ENCODE data around the gene RAP2B. TPM values are rescaled to one million over a fixed set of nuclear protein-coding genes. Genes with fewer than 3 reads are reported as not detected.
"Not testable (repeated sequence)": the region's sequence is repeated elsewhere in the genome, so short reads cannot be mapped to it uniquely, and the experiment has no call there.

The RAP2B gene
- total RNA-seq, 1 experiment from 2014 or later = 18.2 TPM

DNA sequence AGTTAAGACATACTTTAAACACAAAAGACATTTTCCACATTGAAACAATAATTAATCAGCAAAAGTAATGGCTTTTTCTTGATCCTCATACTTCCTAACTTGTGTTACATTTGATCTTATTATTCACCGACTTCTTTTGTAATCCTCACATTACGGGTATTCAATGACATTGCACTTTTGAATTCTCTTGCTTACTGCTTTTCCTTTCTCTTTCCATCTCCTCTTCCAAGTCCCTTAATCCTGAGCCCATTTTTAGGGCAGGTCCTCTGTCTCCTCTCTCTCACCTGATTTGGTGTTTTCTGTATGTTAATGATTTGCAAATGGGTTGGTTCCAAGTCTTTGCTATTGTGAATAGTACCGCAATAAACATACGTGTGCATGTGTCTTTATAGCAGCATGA is 48.5 kb upstream of the RAP2B start:
- H3K4me1 Mint-ChIP-seq = no peaks in the 10 kb centered on the region
- no peak overlapping the region for H2AK5ac ChIP-seq (ENCODE audit: insufficient read length, low read length)
- H3K56ac ChIP-seq (ENCODE audit: insufficient read length, low read depth, low read length) = no peak overlapping the region
- no peaks in the 10 kb centered on the region for H3K4me1 ChIP-seq (ENCODE audit: insufficient read depth, low read length)
- H4K20me1 ChIP-seq (ENCODE audit: control insufficient read depth, insufficient read depth, insufficient read length) = no peaks in the 10 kb centered on the region
- H2AFZ ChIP-seq (ENCODE audit: low read length) = no peak overlapping the region
- no peaks in the 10 kb centered on the region; a peak in 1 of 7 replicates for H3K36me3 Mint-ChIP-seq (ENCODE audit: insufficient read depth in 1 of 3, low read depth in 3 of 3)
- no peak overlapping the region for H3K4me2 ChIP-seq (ENCODE audit: insufficient read depth, insufficient read length, low read length)
- H3K9me3 Mint-ChIP-seq = peaks cover 0 to 2% of the 10 kb centered on the region in 2 experiments; a peak in 1 of 5 replicates
- no peaks in the 10 kb centered on the region for H3K23me2 ChIP-seq (ENCODE audit: insufficient read length, low read depth, low read length, poor library complexity, severe bottlenecking)
- H3K79me1 ChIP-seq (ENCODE audit: insufficient read depth, low read depth, low read length, poor library complexity, severe bottlenecking) = no peaks in the 10 kb centered on the region
- no peak overlapping the region for H3K23ac ChIP-seq (ENCODE audit: insufficient read length, low read depth, low read length)
- H3K27ac Mint-ChIP-seq = no peak overlapping the region
- no peak overlapping the region for H2BK120ac ChIP-seq (ENCODE audit: low read depth, low read length, poor library complexity, severe bottlenecking)
- H4K91ac ChIP-seq (ENCODE audit: insufficient read length, low read depth, low read length) = no peak overlapping the region
- no peak for DNase-seq
- no peak overlapping the region for H3K9ac ChIP-seq (ENCODE audit: extremely low read depth, insufficient read length, low read length)
- H2BK20ac ChIP-seq (ENCODE audit: low read depth, low read length, poor library complexity, severe bottlenecking) = no peak overlapping the region
- no peak overlapping the region for H2BK15ac ChIP-seq (ENCODE audit: low read depth, low read length)
- no peaks in the 10 kb centered on the region for H3K9me3 ChIP-seq (ENCODE audit: control insufficient read depth, low read depth, low read length)
- H3K4ac ChIP-seq (ENCODE audit: low read depth, low read length) = no peak overlapping the region
- no peak overlapping the region for H2BK5ac ChIP-seq (ENCODE audit: insufficient read length, low read length)
- no peak overlapping the region for H4K5ac ChIP-seq (ENCODE audit: insufficient read length, low read depth, low read length)
- no peaks in the 10 kb centered on the region for H3K27me3 ChIP-seq (ENCODE audit: insufficient read depth, low read length)
- no peak overlapping the region for H3K18ac ChIP-seq (ENCODE audit: insufficient read length, low read depth, low read length)
- no CpG with 5 or more reads among the region's 4 CpGs for WGBS (ENCODE audit: extremely low coverage, insufficient read length, low lambda C conversion rate)
- H3K79me2 ChIP-seq (ENCODE audit: insufficient read depth, low read length) = no peaks in the 10 kb centered on the region
- H3K27ac ChIP-seq (ENCODE audit: insufficient read length, low read depth, low read length) = no peak overlapping the region
- H3K4me3 Mint-ChIP-seq = no peak overlapping the region
- no peak overlapping the region for H4K8ac ChIP-seq (replicated peaks; ENCODE audit: insufficient read length, low read depth, low read length)
- TF ChIP-seq, protein P1, sequence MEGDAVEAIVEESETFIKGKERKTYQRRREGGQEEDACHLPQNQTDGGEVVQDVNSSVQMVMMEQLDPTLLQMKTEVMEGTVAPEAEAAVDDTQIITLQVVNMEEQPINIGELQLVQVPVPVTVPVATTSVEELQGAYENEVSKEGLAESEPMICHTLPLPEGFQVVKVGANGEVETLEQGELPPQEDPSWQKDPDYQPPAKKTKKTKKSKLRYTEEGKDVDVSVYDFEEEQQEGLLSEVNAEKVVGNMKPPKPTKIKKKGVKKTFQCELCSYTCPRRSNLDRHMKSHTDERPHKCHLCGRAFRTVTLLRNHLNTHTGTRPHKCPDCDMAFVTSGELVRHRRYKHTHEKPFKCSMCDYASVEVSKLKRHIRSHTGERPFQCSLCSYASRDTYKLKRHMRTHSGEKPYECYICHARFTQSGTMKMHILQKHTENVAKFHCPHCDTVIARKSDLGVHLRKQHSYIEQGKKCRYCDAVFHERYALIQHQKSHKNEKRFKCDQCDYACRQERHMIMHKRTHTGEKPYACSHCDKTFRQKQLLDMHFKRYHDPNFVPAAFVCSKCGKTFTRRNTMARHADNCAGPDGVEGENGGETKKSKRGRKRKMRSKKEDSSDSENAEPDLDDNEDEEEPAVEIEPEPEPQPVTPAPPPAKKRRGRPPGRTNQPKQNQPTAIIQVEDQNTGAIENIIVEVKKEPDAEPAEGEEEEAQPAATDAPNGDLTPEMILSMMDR (conservative IDR thresholded peaks at IDR 0.05) = no peak
- no peak overlapping the region for H3T11ph ChIP-seq (ENCODE audit: low read length)
- H3K14ac ChIP-seq (ENCODE audit: insufficient read depth, low read length) = no peak overlapping the region
- H3K27me3 Mint-ChIP-seq (ENCODE audit: low read depth) = no peaks in the 10 kb centered on the region
- no peak overlapping the region for H2BK12ac ChIP-seq (ENCODE audit: insufficient read length, low read depth, low read length)

DNA sequence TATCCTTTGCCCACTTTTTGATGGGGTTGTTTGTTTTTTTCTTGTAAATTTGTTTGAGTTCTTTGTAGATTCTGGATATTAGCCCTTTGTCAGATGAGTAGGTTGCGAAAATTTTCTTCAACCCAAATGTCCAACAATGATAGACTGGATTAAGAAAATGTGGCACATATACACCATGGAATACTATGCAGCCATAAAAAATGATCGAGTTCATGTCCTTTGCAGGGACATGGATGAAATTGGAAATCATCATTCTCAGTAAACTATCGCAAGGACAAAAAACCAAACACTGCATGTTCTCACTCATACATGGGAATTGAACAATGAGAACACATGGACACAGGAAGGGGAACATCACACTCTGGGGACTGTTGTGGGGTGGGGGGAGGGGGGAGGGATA is 47.8 kb upstream of the RAP2B start:
- H4K5ac ChIP-seq (ENCODE audit: insufficient read length, low read depth, low read length) = not testable (repeated sequence)

More for the DNA sequence above, 47.8 kb upstream of the RAP2B start:
- not testable (repeated sequence) for H3K4me1 ChIP-seq (ENCODE audit: insufficient read depth, low read length); H2AFZ ChIP-seq (ENCODE audit: low read length); H3K27me3 Mint-ChIP-seq (ENCODE audit: low read depth); H2AK5ac ChIP-seq (ENCODE audit: insufficient read length, low read length); H3K4ac ChIP-seq (ENCODE audit: low read depth, low read length); H3K56ac ChIP-seq (ENCODE audit: insufficient read length, low read depth, low read length); H3K18ac ChIP-seq (ENCODE audit: insufficient read length, low read depth, low read length); H3K79me2 ChIP-seq (ENCODE audit: insufficient read depth, low read length); H3K4me1 Mint-ChIP-seq; H3K27ac Mint-ChIP-seq; H2BK15ac ChIP-seq (ENCODE audit: low read depth, low read length); DNase-seq; H3K9me3 Mint-ChIP-seq; H3K4me3 Mint-ChIP-seq; H3K36me3 Mint-ChIP-seq (ENCODE audit: insufficient read depth in 1 of 3, low read depth in 3 of 3); H3T11ph ChIP-seq (ENCODE audit: low read length); H2BK20ac ChIP-seq (ENCODE audit: low read depth, low read length, poor library complexity, severe bottlenecking); H2BK5ac ChIP-seq (ENCODE audit: insufficient read length, low read length); H3K23me2 ChIP-seq (ENCODE audit: insufficient read length, low read depth, low read length, poor library complexity, severe bottlenecking); H3K9me3 ChIP-seq (ENCODE audit: control insufficient read depth, low read depth, low read length); H3K79me1 ChIP-seq (ENCODE audit: insufficient read depth, low read depth, low read length, poor library complexity, severe bottlenecking); H3K4me2 ChIP-seq (ENCODE audit: insufficient read depth, insufficient read length, low read length); H3K23ac ChIP-seq (ENCODE audit: insufficient read length, low read depth, low read length); H4K8ac ChIP-seq (replicated peaks; ENCODE audit: insufficient read length, low read depth, low read length); H4K20me1 ChIP-seq (ENCODE audit: control insufficient read depth, insufficient read depth, insufficient read length); H3K14ac ChIP-seq (ENCODE audit: insufficient read depth, low read length); H3K9ac ChIP-seq (ENCODE audit: extremely low read depth, insufficient read length, low read length); H2BK120ac ChIP-seq (ENCODE audit: low read depth, low read length, poor library complexity, severe bottlenecking); H4K91ac ChIP-seq (ENCODE audit: insufficient read length, low read depth, low read length); H3K27ac ChIP-seq (ENCODE audit: insufficient read length, low read depth, low read length); H3K27me3 ChIP-seq (ENCODE audit: insufficient read depth, low read length); H2BK12ac ChIP-seq (ENCODE audit: insufficient read length, low read depth, low read length)
- WGBS (ENCODE audit: extremely low coverage, insufficient read length, low lambda C conversion rate) = no CpG with 5 or more reads among the region's 3 CpGs

Measured in H9 (cell line).